ENCODE data around the gene RAB27B.

- no peak for TF ChIP-seq CTCF (IDR thresholded peaks at IDR 0.05)
- TF ChIP-seq POLR2A (IDR thresholded peaks at IDR 0.05), result no peak
Observed at GRCh38 chr18:54787121-54787520, 41.2 kb upstream of the RAB27B start.

Data from vagina (tissue), 2 donors.